K562 (cell line): Measurements from ENCODE around the gene LRRC74B. TPM values are rescaled to one million over a fixed set of nuclear protein-coding genes. Genes with fewer than 3 reads are reported as not detected.

ENCODE experiments used
- AFF1 ChIP-seq, 2 experiments: fragments of 450-650 bp; IDR thresholded peaks; 2 replicates each; pipeline ENCODE4 v1.6.1; 2018; ENCODE audit warnings: mild to moderate bottlenecking in 2 of 2, low read depth in 1 of 2; ENCODE audit not compliant: partially characterized antibody in 2 of 2
- ATF1 ChIP-seq, 2 experiments: fragments of 450-650 bp in 1 of 2; IDR thresholded peaks; 2 replicates each; pipeline ENCODE4 v1.6.1; 2016; ENCODE audit warnings: missing compliant biosample characterization in 1 of 2, missing genetic modification characterization in 1 of 2
- CSDE1 ChIP-seq, 2 experiments: fragments of 450-650 bp; IDR thresholded peaks; 2 replicates each; pipeline ENCODE4 v1.6.1; 2016; ENCODE audit warnings: mild to moderate bottlenecking in 1 of 2
- ETV5 ChIP-seq: sonication (generic); formaldehyde crosslinking; IDR thresholded peaks from 2 replicates; pipeline ENCODE4 v1.4.0; 2020; ENCODE audit warnings: low read depth, mild to moderate bottlenecking, missing genetic modification reagents
- FOXK2 ChIP-seq, 2 experiments: fragments of 450-650 bp; IDR thresholded peaks in 1 of 2; conservative IDR thresholded peaks in 1 of 2; 2 replicates each; pipeline ENCODE4 v1.6.1; 2016; ENCODE audit warnings: low read depth in 2 of 2, mild to moderate bottlenecking in 1 of 2
- HDAC2 ChIP-seq: fragments of 450-650 bp; IDR thresholded peaks from 2 replicates; pipeline ENCODE4 v1.6.1; 2016; ENCODE audit warnings: mild to moderate bottlenecking
- MAFF ChIP-seq: IDR thresholded peaks from 2 replicates; pipeline ENCODE4 v1.6.1; 2012; ENCODE audit warnings: low read length, improper control_type of control experiment
- MYNN ChIP-seq, 2 experiments: sonication (generic); formaldehyde crosslinking in 1 of 2; IDR thresholded peaks; 2 replicates each; pipeline versions ENCODE4 v1.5.0 to v1.6.1; 2016 to 2020; ENCODE audit warnings: antibody characterized with exemption in 1 of 2, missing genetic modification reagents in 1 of 2
- NCOA2 ChIP-seq, 2 experiments: fragments of 450-650 bp; IDR thresholded peaks; 2 replicates each; pipeline ENCODE4 v1.6.1; 2018; ENCODE audit warnings: mild to moderate bottlenecking in 2 of 2, moderate library complexity in 1 of 2; ENCODE audit not compliant: partially characterized antibody in 2 of 2
- NCOA6 ChIP-seq: fragments of 450-650 bp; IDR thresholded peaks from 2 replicates; pipeline ENCODE4 v1.6.1; 2017; ENCODE audit warnings: mild to moderate bottlenecking
- NRF1 ChIP-seq, 2 experiments: fragments of 450-650 bp; IDR thresholded peaks in 1 of 2; conservative IDR thresholded peaks in 1 of 2; 2 replicates each; pipeline ENCODE4 v1.6.1; 2014; ENCODE audit warnings: mild to moderate bottlenecking in 2 of 2
- PML ChIP-seq: IDR thresholded peaks from 2 replicates; pipeline ENCODE4 v1.6.1; 2012; ENCODE audit warnings: low read length, inconsistent platforms
- POLR3A ChIP-seq: IDR thresholded peaks from 2 replicates; pipeline ENCODE4 v1.6.1; 2011; ENCODE audit warnings: borderline replicate concordance, mild to moderate bottlenecking, moderate library complexity; ENCODE audit not compliant: insufficient read length, insufficient read depth; ENCODE audit errors: extremely low read depth
- PPARD ChIP-seq: fragments of 250-450 bp; sonication (Bioruptor Pico); IDR thresholded peaks from 2 replicates; pipeline ENCODE4 v1.8.0; 2022; ENCODE audit warnings: inconsistent platforms, mild to moderate bottlenecking, moderate library complexity
- SETDB1 ChIP-seq: IDR thresholded peaks from one replicate; pipeline ENCODE4 v1.6.1; 2012; ENCODE audit warnings: low read length, control low read depth, inconsistent platforms
- SMAD3 ChIP-seq: fragments of 450-650 bp; formaldehyde crosslinking; conservative IDR thresholded peaks from 2 replicates; pipeline ENCODE4 v1.4.0; 2020; ENCODE audit warnings: mild to moderate bottlenecking
- TAF15 ChIP-seq: fragments of 200-400 bp; formaldehyde crosslinking; IDR thresholded peaks from 2 replicates; pipeline ENCODE4 v1.6.1; 2017; ENCODE audit warnings: mild to moderate bottlenecking, low read depth, low read length, moderate library complexity
- TOE1 ChIP-seq, 2 experiments: fragments of 450-650 bp in 1 of 2; sonication (generic) in 1 of 2; formaldehyde crosslinking in 1 of 2; IDR thresholded peaks; 2 replicates each; pipeline versions ENCODE4 v1.7.1 to v1.8.0; 2016 to 2022; ENCODE audit warnings: borderline replicate concordance in 2 of 2, mild to moderate bottlenecking in 2 of 2, antibody characterized with exemption in 1 of 2, inconsistent platforms in 1 of 2, low read depth in 1 of 2, missing genetic modification reagents in 1 of 2, moderate library complexity in 1 of 2
- ZBTB17 ChIP-seq: fragments of 450-650 bp; formaldehyde crosslinking; IDR thresholded peaks from 2 replicates; pipeline ENCODE4 v1.4.0; 2020; ENCODE audit warnings: mild to moderate bottlenecking
- ZEB2 ChIP-seq: fragments of 450-650 bp; IDR thresholded peaks from 2 replicates; pipeline ENCODE4 v1.6.1; 2016
- ZNF232 ChIP-seq: sonication (generic); formaldehyde crosslinking; IDR thresholded peaks from 2 replicates; pipeline ENCODE4 v1.8.0; 2022; ENCODE audit warnings: mild to moderate bottlenecking, missing genetic modification reagents
- ZNF239 ChIP-seq: fragments of 250-450 bp; sonication (Bioruptor Pico); IDR thresholded peaks from 2 replicates; pipeline ENCODE4 v1.4.0; 2020; ENCODE audit warnings: mild to moderate bottlenecking
- ZNF584 ChIP-seq: fragments of 200-800 bp; sonication (Bioruptor generic); IDR thresholded peaks from 2 replicates; pipeline ENCODE4 v1.6.1; 2016; ENCODE audit warnings: low read depth, mild to moderate bottlenecking, missing genetic modification characterization, missing compliant biosample characterization
- ZNF740 ChIP-seq, 3 experiments: fragments of 200-800 bp in 1 of 3; sonication (Bioruptor generic) in 1 of 3; sonication (generic) in 1 of 3; formaldehyde crosslinking in 1 of 3; IDR thresholded peaks; 2 replicates each; pipeline versions ENCODE4 v1.6.1 to v1.8.0; 2016 to 2022; ENCODE audit warnings: mild to moderate bottlenecking in 2 of 3, missing compliant biosample characterization in 2 of 3, missing genetic modification characterization in 2 of 3, missing genetic modification reagents in 1 of 3
- ZZZ3 ChIP-seq: fragments of 450-650 bp; IDR thresholded peaks from 2 replicates; pipeline ENCODE4 v1.6.1; 2016; ENCODE audit warnings: antibody characterized with exemption, mild to moderate bottlenecking, moderate library complexity
- polyA plus RNA-seq, 8 experiments: library from polyadenylated mRNA; depleted of rRNA in 4 of 8; stranded (reverse) in 5 of 8; unstranded in 3 of 8; fragments of >200 nt; fragmentation: Nextera tagmentation in 2 of 8; fragmentation: Illumina TruSeq in 1 of 8; extraction: Ambion mirVana in 2 of 8; extraction: Trizol in 1 of 8; gene quantifications; 2 replicates each; pipeline versions ENCODE4 v1.2.1 to v1.2.3, GENCODE V29; 2011 to 2014; ENCODE audit warnings: inconsistent platforms in 1 of 8, missing spikeins in 1 of 8
- total RNA-seq, 7 experiments: library from RNA; depleted of rRNA in 6 of 7; stranded (reverse); fragments of >200 nt in 6 of 7; fragmentation: Illumina TruSeq in 2 of 7; extraction: Trizol in 2 of 7; gene quantifications; 2 replicates each; pipeline versions ENCODE4 v1.2.1 to v1.2.3, GENCODE V29; 2011 to 2021; ENCODE audit warnings: low replicate concordance in 1 of 7

LRRC74B gene
- total and polyA plus RNA-seq, 9 of the 15 experiments (the other 6 are each of a cell fraction or from before 2014, with no cell fraction given) = not detected

GRCh38 chr22:21055880-21056319 lies 10.2 kb downstream of the LRRC74B start (continued):
- peak in 1 of 2 experiments; percentile 24 for TF ChIP-seq AFF1 (IDR thresholded peaks at IDR 0.05; ENCODE audit: low read depth in 1 of 2, partially characterized antibody in 2 of 2)
- no peak for TF ChIP-seq SETDB1
- TF ChIP-seq HDAC2 = no peak
- TF ChIP-seq NCOA2 (IDR thresholded peaks at IDR 0.05; ENCODE audit: partially characterized antibody in 2 of 2) = no peak
- TF ChIP-seq MAFF = no peak
- no peak for TF ChIP-seq ATF1 (CRISPR knock-in tag; IDR thresholded peaks at IDR 0.05)
- TF ChIP-seq ATF1 (tag; IDR thresholded peaks at IDR 0.05) = no peak
- TF ChIP-seq SMAD3 (CRISPR knock-in tag) = no peak
- no peak for TF ChIP-seq ZZZ3
- TF ChIP-seq ETV5 (CRISPR knock-in tag) = peak; percentile 47; the same call in 1 of the 2 replicates
- no peak for TF ChIP-seq POLR3A
- 0 out of 2 replicates have a peak, but pooled peaks have one; percentile 60 for TF ChIP-seq ZEB2
- no peak for TF ChIP-seq TAF15
- no peak for TF ChIP-seq ZNF232 (CRISPR knock-in tag)
- no peak; a peak in 1 of 4 replicates for TF ChIP-seq FOXK2 (conservative IDR thresholded peaks at IDR 0.05 in 1 of 2, IDR thresholded peaks at IDR 0.05 in 1 of 2; ENCODE audit: low read depth in 2 of 2)
- no peak; the same call in 1 of the 2 replicates for TF ChIP-seq ZNF239
- TF ChIP-seq ZBTB17 (CRISPR knock-in tag) = peak; percentile 65
- no peak for TF ChIP-seq NCOA6
- TF ChIP-seq PPARD (CRISPR knock-in tag) = no peak
- no peak for TF ChIP-seq PML
- 0 out of 4 replicates have a peak, but pooled peaks of 1 of the 2 experiments have one; percentile 14 for TF ChIP-seq NRF1 (conservative IDR thresholded peaks at IDR 0.05 in 1 of 2, IDR thresholded peaks at IDR 0.05 in 1 of 2)
- no peak for TF ChIP-seq ZNF584 (CRISPR knock-in tag)
- no peak for TF ChIP-seq MYNN (IDR thresholded peaks at IDR 0.05)
- TF ChIP-seq MYNN (CRISPR knock-in tag; IDR thresholded peaks at IDR 0.05) = no peak
- TF ChIP-seq TOE1 (IDR thresholded peaks at IDR 0.05; ENCODE audit: borderline replicate concordance) = no peak
- no peak for TF ChIP-seq TOE1 (CRISPR knock-in tag; IDR thresholded peaks at IDR 0.05; ENCODE audit: borderline replicate concordance, low read depth)
- TF ChIP-seq CSDE1 (IDR thresholded peaks at IDR 0.05) = no peak
- no peak for TF ChIP-seq ZNF740 (CRISPR knock-in tag; IDR thresholded peaks at IDR 0.05)
- no peak for TF ChIP-seq ZNF740 (tag; IDR thresholded peaks at IDR 0.05)
